Gastrocnemius medialis (tissue), 4 donors: ENCODE measurements around the gene HPCAL1.

Experiments used
- CTCF ChIP-seq, 5 experiments: fragments of 450-650 bp in 3 of 5; fragments of 200-600 bp in 2 of 5; sonication (generic) in 2 of 5; IDR thresholded peaks in 4 of 5; conservative IDR thresholded peaks in 1 of 5; 1 replicate in 4 of 5; 2 replicates in 1 of 5; pipeline ENCODE4 v1.5.1; 2016 to 2019; ENCODE audit warnings: antibody characterized with exemption in 5 of 5, mild to moderate bottlenecking in 3 of 5, moderate library complexity in 3 of 5
- POLR2A ChIP-seq, 2 donors: fragments of 450-650 bp; IDR thresholded peaks; one replicate each; pipeline ENCODE4 v1.6.1; 2017; ENCODE audit warnings: antibody characterized with exemption in 2 of 2, mild to moderate bottlenecking in 2 of 2, moderate library complexity in 2 of 2

GRCh38 chr2:10297191-10297830, 5.4 kb upstream of the HPCAL1 start:
- TF ChIP-seq CTCF (IDR thresholded peaks at IDR 0.05 in 4 of 5, conservative IDR thresholded peaks at IDR 0.05 in 1 of 5): no peak
- no peak for TF ChIP-seq POLR2A (IDR thresholded peaks at IDR 0.05)
